ENCODE data around the gene BCS1L.

BCS1L gene

GRCh38 chr2:218698885-218699284 lies 39.4 kb downstream of the BCS1L start:
- TF ChIP-seq FOXP2 (optimal IDR thresholded peaks at IDR 0.05; ENCODE audit: borderline replicate concordance, extremely low read depth, extremely low read length, insufficient read depth) (no peak), TAF1 (IDR thresholded peaks at IDR 0.05; ENCODE audit: borderline replicate concordance, insufficient read depth, low read length) (no peak), SIN3A (IDR thresholded peaks at IDR 0.05; ENCODE audit: borderline replicate concordance, insufficient read depth, low read length) (no peak), POLR2AphosphoS5 (IDR thresholded peaks at IDR 0.05; ENCODE audit: low read depth, low read length) (no peak)
- TF ChIP-seq, protein P1, sequence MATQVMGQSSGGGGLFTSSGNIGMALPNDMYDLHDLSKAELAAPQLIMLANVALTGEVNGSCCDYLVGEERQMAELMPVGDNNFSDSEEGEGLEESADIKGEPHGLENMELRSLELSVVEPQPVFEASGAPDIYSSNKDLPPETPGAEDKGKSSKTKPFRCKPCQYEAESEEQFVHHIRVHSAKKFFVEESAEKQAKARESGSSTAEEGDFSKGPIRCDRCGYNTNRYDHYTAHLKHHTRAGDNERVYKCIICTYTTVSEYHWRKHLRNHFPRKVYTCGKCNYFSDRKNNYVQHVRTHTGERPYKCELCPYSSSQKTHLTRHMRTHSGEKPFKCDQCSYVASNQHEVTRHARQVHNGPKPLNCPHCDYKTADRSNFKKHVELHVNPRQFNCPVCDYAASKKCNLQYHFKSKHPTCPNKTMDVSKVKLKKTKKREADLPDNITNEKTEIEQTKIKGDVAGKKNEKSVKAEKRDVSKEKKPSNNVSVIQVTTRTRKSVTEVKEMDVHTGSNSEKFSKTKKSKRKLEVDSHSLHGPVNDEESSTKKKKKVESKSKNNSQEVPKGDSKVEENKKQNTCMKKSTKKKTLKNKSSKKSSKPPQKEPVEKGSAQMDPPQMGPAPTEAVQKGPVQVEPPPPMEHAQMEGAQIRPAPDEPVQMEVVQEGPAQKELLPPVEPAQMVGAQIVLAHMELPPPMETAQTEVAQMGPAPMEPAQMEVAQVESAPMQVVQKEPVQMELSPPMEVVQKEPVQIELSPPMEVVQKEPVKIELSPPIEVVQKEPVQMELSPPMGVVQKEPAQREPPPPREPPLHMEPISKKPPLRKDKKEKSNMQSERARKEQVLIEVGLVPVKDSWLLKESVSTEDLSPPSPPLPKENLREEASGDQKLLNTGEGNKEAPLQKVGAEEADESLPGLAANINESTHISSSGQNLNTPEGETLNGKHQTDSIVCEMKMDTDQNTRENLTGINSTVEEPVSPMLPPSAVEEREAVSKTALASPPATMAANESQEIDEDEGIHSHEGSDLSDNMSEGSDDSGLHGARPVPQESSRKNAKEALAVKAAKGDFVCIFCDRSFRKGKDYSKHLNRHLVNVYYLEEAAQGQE (IDR thresholded peaks at IDR 0.05; ENCODE audit: insufficient read depth in 1 of 2, low read depth in 2 of 2, low read length in 2 of 2) = no peak

DNA sequence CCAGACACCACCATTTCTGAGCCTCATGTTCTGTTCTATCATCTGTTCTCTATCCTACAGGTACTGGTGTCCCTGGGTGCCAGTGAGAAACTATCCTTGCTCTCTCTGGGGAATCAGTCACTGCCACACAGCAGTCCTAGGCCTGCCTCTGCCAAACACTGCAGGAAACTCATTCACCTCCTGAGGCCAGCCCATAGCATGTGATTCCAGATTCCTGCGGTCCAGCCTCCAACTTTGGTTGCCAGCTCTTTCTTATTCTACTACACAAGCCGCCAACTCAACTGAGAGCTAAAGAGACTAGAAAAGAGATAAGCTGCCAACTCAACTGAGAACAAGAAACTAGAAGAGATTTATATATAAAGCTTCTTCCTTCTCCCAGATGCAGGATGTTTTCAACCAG lies 42.3 kb downstream of the BCS1L start:
- TF ChIP-seq, protein P1 (IDR thresholded peaks at IDR 0.05; ENCODE audit: insufficient read depth in 1 of 2, low read depth in 2 of 2, low read length in 2 of 2) = no peak
- TF ChIP-seq POLR2AphosphoS5 (IDR thresholded peaks at IDR 0.05; ENCODE audit: low read depth, low read length) = no peak
- TF ChIP-seq FOXP2 (optimal IDR thresholded peaks at IDR 0.05; ENCODE audit: borderline replicate concordance, extremely low read depth, extremely low read length, insufficient read depth) = no peak
- TF ChIP-seq TAF1 (IDR thresholded peaks at IDR 0.05; ENCODE audit: borderline replicate concordance, insufficient read depth, low read length) = no peak
- no peak for TF ChIP-seq SIN3A (IDR thresholded peaks at IDR 0.05; ENCODE audit: borderline replicate concordance, insufficient read depth, low read length)

DNA sequence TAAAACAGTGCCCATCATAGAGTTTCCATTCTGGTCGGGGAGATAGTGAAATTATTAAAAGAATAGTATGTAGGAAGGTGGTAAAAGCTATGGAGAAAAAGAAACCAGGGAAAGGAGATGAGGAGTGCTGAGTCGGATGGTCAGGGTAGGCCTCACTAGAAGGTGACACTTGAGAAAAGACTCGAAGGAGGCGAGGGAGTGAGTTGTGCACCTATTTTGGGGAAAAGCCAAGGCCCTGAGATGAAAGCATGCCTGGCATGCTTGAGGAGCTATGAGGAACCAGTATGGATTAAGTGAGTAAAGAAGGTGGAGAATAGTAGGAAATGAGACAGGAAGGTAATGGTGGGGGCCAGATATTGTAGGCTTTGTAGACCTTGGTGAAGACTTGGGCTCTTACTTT lies 43.9 kb downstream of the BCS1L start:
- no peak for TF ChIP-seq POLR2AphosphoS5 (IDR thresholded peaks at IDR 0.05; ENCODE audit: low read depth, low read length)
- TF ChIP-seq TAF1 (IDR thresholded peaks at IDR 0.05; ENCODE audit: borderline replicate concordance, insufficient read depth, low read length) = no peak
- no peak for TF ChIP-seq SIN3A (IDR thresholded peaks at IDR 0.05; ENCODE audit: borderline replicate concordance, insufficient read depth, low read length)
- TF ChIP-seq, protein P1 (IDR thresholded peaks at IDR 0.05; ENCODE audit: insufficient read depth in 1 of 2, low read depth in 2 of 2, low read length in 2 of 2) = no peak
- TF ChIP-seq FOXP2 (optimal IDR thresholded peaks at IDR 0.05; ENCODE audit: borderline replicate concordance, extremely low read depth, extremely low read length, insufficient read depth) = no peak

- TF ChIP-seq TAF1 (IDR thresholded peaks at IDR 0.05; ENCODE audit: borderline replicate concordance, insufficient read depth, low read length) = no peak
- TF ChIP-seq, protein P1 (IDR thresholded peaks at IDR 0.05; ENCODE audit: insufficient read depth in 1 of 2, low read depth in 2 of 2, low read length in 2 of 2) = no peak
- no peak for TF ChIP-seq FOXP2 (optimal IDR thresholded peaks at IDR 0.05; ENCODE audit: borderline replicate concordance, extremely low read depth, extremely low read length, insufficient read depth)
- TF ChIP-seq POLR2AphosphoS5 (IDR thresholded peaks at IDR 0.05; ENCODE audit: low read depth, low read length) = no peak
- no peak for TF ChIP-seq SIN3A (IDR thresholded peaks at IDR 0.05; ENCODE audit: borderline replicate concordance, insufficient read depth, low read length)
Observed at GRCh38 chr2:218708086-218708485, 48.6 kb downstream of the BCS1L start.

DNA sequence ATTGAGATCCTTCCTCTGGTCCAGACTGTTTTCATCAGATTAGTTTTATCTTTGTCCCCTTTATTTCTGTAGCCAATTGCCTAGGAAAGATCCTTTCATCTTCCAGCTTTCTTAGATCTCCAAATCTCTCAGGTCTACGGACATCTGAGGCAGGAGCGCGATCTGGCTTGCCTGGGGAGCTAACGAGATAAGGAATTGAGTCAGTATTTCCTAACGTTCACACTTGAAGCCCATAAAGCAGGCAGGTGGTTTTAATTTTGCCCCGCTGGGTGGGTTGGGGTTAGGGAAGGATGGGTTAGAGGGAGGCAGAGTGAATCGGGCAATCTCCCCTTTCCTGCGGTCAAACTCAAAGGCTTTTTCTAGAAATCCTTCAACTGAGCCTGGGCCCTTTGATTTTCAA lies 50.4 kb downstream of the BCS1L start:
- TF ChIP-seq SIN3A (IDR thresholded peaks at IDR 0.05; ENCODE audit: borderline replicate concordance, insufficient read depth, low read length) = no peak
- no peak for TF ChIP-seq FOXP2 (optimal IDR thresholded peaks at IDR 0.05; ENCODE audit: borderline replicate concordance, extremely low read depth, extremely low read length, insufficient read depth)
- TF ChIP-seq TAF1 (IDR thresholded peaks at IDR 0.05; ENCODE audit: borderline replicate concordance, insufficient read depth, low read length) = no peak
- TF ChIP-seq, protein P1 (IDR thresholded peaks at IDR 0.05; ENCODE audit: insufficient read depth in 1 of 2, low read depth in 2 of 2, low read length in 2 of 2) = no peak
- no peak for TF ChIP-seq POLR2AphosphoS5 (IDR thresholded peaks at IDR 0.05; ENCODE audit: low read depth, low read length)
